Measurements from ENCODE around the gene C9orf78. TPM values are rescaled to one million over a fixed set of nuclear protein-coding genes. Genes with fewer than 3 reads are reported as not detected.

Gene C9orf78
- total and polyA plus RNA-seq, 9 of the 15 experiments (the other 6 are each of a cell fraction or from before 2014, with no cell fraction given), result 94.6 to 266 (median 202) TPM

DNA sequence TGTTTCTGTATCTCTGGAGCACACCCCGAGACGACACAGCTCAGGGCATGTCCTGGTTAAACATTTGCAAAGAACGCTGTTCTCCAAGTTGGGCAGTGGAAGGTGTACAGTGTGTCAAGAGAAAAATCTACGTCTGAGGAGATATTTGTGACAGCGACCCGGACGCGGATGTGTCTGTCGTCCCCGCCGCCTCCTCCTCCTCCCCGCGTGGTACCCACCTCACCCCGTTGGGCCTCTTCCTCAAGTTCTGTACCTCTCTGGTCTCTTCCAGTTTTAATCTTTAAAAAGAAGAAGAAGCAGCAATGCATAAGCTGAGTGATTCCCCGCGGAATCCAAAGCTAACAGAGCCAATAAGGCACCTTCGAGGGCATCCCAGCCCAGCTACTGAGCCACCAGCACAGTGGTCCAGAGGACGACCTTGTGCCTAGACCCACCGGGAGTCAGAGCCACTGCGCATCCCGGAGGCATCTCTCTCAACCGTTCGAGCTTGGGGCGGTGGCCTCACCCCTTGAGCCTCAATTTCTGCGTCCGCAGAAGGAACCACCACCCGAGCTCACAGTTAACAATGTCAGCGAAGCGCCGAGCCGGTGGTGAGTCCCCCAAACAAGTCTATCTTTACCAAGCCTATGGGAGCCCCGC lies 467 bp downstream of the C9orf78 start (continued):
- TF ChIP-seq HNRNPLL (IDR thresholded peaks at IDR 0.05; ENCODE audit: low read depth, low read length, poor library complexity, severe bottlenecking) (peak; percentile 32), ZKSCAN8 (CRISPR knock-in tag; IDR thresholded peaks at IDR 0.05) (no peak), NFRKB (IDR thresholded peaks at IDR 0.05; ENCODE audit: low read depth) (0 out of 2 replicates have a peak, but pooled peaks have one; percentile 20), ILK (tag; IDR thresholded peaks at IDR 0.05; ENCODE audit: borderline replicate concordance, low read depth) (no peak), TAL1 (IDR thresholded peaks at IDR 0.05) (no peak), ESRRA (IDR thresholded peaks at IDR 0.05; ENCODE audit: borderline replicate concordance, low read depth) (no peak; the same call in 1 of the 2 replicates), MBD2 (IDR thresholded peaks at IDR 0.05; ENCODE audit: borderline replicate concordance, low read depth) (no peak), HMG20B (CRISPR knock-in tag; IDR thresholded peaks at IDR 0.05) (no peak), MAFF (IDR thresholded peaks at IDR 0.05; ENCODE audit: low read length) (no peak), POLR2B (IDR thresholded peaks at IDR 0.05; ENCODE audit: low read depth, partially characterized antibody) (no peak), KDM2B (CRISPR knock-in tag; IDR thresholded peaks at IDR 0.05) (no peak; the same call in 1 of the 2 replicates), FUS (optimal IDR thresholded peaks at IDR 0.05; ENCODE audit: low read depth, low read length) (no peak), NFE2L1 (tag; IDR thresholded peaks at IDR 0.05; ENCODE audit: borderline replicate concordance, low read depth) (no peak), SREBF2 (CRISPR knock-in tag; IDR thresholded peaks at IDR 0.05) (no peak)
- TF ChIP-seq, protein P1, sequence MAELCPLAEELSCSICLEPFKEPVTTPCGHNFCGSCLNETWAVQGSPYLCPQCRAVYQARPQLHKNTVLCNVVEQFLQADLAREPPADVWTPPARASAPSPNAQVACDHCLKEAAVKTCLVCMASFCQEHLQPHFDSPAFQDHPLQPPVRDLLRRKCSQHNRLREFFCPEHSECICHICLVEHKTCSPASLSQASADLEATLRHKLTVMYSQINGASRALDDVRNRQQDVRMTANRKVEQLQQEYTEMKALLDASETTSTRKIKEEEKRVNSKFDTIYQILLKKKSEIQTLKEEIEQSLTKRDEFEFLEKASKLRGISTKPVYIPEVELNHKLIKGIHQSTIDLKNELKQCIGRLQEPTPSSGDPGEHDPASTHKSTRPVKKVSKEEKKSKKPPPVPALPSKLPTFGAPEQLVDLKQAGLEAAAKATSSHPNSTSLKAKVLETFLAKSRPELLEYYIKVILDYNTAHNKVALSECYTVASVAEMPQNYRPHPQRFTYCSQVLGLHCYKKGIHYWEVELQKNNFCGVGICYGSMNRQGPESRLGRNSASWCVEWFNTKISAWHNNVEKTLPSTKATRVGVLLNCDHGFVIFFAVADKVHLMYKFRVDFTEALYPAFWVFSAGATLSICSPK (IDR thresholded peaks at IDR 0.05; ENCODE audit: borderline replicate concordance), result 0 out of 2 replicates have a peak, but pooled peaks have one; percentile 36
- TF ChIP-seq, protein P2, sequence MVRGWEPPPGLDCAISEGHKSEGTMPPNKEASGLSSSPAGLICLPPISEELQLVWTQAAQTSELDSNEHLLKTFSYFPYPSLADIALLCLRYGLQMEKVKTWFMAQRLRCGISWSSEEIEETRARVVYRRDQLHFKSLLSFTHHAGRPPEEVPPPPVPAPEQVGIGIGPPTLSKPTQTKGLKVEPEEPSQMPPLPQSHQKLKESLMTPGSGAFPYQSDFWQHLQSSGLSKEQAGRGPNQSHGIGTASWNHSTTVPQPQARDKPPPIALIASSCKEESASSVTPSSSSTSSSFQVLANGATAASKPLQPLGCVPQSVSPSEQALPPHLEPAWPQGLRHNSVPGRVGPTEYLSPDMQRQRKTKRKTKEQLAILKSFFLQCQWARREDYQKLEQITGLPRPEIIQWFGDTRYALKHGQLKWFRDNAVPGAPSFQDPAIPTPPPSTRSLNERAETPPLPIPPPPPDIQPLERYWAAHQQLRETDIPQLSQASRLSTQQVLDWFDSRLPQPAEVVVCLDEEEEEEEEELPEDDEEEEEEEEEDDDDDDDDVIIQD (CRISPR knock-in tag; IDR thresholded peaks at IDR 0.05), result no peak
- TF ChIP-seq, protein P3, sequence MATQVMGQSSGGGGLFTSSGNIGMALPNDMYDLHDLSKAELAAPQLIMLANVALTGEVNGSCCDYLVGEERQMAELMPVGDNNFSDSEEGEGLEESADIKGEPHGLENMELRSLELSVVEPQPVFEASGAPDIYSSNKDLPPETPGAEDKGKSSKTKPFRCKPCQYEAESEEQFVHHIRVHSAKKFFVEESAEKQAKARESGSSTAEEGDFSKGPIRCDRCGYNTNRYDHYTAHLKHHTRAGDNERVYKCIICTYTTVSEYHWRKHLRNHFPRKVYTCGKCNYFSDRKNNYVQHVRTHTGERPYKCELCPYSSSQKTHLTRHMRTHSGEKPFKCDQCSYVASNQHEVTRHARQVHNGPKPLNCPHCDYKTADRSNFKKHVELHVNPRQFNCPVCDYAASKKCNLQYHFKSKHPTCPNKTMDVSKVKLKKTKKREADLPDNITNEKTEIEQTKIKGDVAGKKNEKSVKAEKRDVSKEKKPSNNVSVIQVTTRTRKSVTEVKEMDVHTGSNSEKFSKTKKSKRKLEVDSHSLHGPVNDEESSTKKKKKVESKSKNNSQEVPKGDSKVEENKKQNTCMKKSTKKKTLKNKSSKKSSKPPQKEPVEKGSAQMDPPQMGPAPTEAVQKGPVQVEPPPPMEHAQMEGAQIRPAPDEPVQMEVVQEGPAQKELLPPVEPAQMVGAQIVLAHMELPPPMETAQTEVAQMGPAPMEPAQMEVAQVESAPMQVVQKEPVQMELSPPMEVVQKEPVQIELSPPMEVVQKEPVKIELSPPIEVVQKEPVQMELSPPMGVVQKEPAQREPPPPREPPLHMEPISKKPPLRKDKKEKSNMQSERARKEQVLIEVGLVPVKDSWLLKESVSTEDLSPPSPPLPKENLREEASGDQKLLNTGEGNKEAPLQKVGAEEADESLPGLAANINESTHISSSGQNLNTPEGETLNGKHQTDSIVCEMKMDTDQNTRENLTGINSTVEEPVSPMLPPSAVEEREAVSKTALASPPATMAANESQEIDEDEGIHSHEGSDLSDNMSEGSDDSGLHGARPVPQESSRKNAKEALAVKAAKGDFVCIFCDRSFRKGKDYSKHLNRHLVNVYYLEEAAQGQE (IDR thresholded peaks at IDR 0.05; ENCODE audit: borderline replicate concordance), result no peak
- TF ChIP-seq, protein P3 (CRISPR knock-in tag; IDR thresholded peaks at IDR 0.05; ENCODE audit: low read depth), result no peak
